ENCODE results near the gene PARL.

The PARL gene

GRCh38 chr3:183845090-183845489, 39.6 kb downstream of the PARL start:
- Histone ChIP-seq H3K27me3 (ENCODE audit: control insufficient read depth, insufficient read depth, low read length) (no peaks in the 10 kb centered on the region), H3K36me3 (ENCODE audit: control insufficient read depth, insufficient read depth, low read length) (no peaks in the 10 kb centered on the region), H3K9ac (no peak overlapping the region), H2AFZ (no peak overlapping the region), H3K27ac (no peak overlapping the region), H3K4me1 (peaks cover 5% of the 10 kb centered on the region), H3K4me3 (ENCODE audit: low read depth, low read length) (no peak overlapping the region), H3K9me3 (ENCODE audit: control insufficient read depth, low read length) (no peaks in the 10 kb centered on the region), H3K79me2 (peaks cover 7% of the 10 kb centered on the region), H3K4me2 (ENCODE audit: low read length) (no peak overlapping the region)
- no peak for TF ChIP-seq CTCF (IDR thresholded peaks at IDR 0.05)

- no peak overlapping the region for H3K9ac ChIP-seq
- no peak overlapping the region for H3K4me3 ChIP-seq (ENCODE audit: low read depth, low read length)
- no peak overlapping the region for H3K4me2 ChIP-seq (ENCODE audit: low read length)
- H3K36me3 ChIP-seq (ENCODE audit: control insufficient read depth, insufficient read depth, low read length): no peaks in the 10 kb centered on the region
- TF ChIP-seq CTCF (IDR thresholded peaks at IDR 0.05): no peak
- no peaks in the 10 kb centered on the region for H3K27me3 ChIP-seq (ENCODE audit: control insufficient read depth, insufficient read depth, low read length)
- H3K9me3 ChIP-seq (ENCODE audit: control insufficient read depth, low read length): no peaks in the 10 kb centered on the region
- peaks cover 5% of the 10 kb centered on the region for H3K4me1 ChIP-seq
- H3K79me2 ChIP-seq: peaks cover 5% of the 10 kb centered on the region
- H2AFZ ChIP-seq: no peak overlapping the region
- no peak overlapping the region for H3K27ac ChIP-seq
Observed at GRCh38 chr3:183844606-183845005, 40.1 kb downstream of the PARL start.

GRCh38 chr3:183839751-183840150, 44.9 kb downstream of the PARL start:
- H3K27ac ChIP-seq: no peak overlapping the region
- H3K4me1 ChIP-seq: peaks cover 5% of the 10 kb centered on the region
- H3K36me3 ChIP-seq (ENCODE audit: control insufficient read depth, insufficient read depth, low read length): no peaks in the 10 kb centered on the region
- no peaks in the 10 kb centered on the region for H3K79me2 ChIP-seq
- H3K9me3 ChIP-seq (ENCODE audit: control insufficient read depth, low read length): no peaks in the 10 kb centered on the region
- no peak overlapping the region for H2AFZ ChIP-seq
- H3K27me3 ChIP-seq (ENCODE audit: control insufficient read depth, insufficient read depth, low read length): no peaks in the 10 kb centered on the region
- TF ChIP-seq CTCF (IDR thresholded peaks at IDR 0.05): no peak
- H3K4me2 ChIP-seq (ENCODE audit: low read length): no peak overlapping the region
- no peak overlapping the region for H3K9ac ChIP-seq
- H3K4me3 ChIP-seq (ENCODE audit: low read depth, low read length): no peak overlapping the region

DNA sequence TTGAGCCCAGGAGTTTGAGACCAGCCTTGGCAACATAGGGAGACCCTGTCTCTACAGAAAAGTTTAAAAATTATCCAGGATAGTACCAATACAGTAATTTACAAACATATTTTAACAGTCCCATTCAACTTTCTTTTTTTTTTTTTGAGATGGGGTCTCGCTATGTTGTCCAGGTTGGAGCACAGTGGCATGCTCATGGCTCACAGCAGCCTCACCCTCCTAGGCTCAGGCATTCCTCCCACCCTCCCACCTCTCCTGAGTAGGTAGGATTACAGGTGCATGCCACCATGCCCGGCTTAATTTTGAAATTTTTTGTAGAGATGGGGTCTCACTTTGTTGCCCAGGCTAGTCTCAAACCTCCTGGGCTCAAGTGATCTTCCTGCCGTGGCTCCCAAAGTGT, 46.8 kb downstream of the PARL start:
- no peak overlapping the region for H3K4me3 ChIP-seq (ENCODE audit: low read depth, low read length)
- no peaks in the 10 kb centered on the region for H3K27me3 ChIP-seq (ENCODE audit: control insufficient read depth, insufficient read depth, low read length)
- no peak overlapping the region for H3K9ac ChIP-seq
- H3K27ac ChIP-seq: no peak overlapping the region
- no peak overlapping the region for H3K4me2 ChIP-seq (ENCODE audit: low read length)
- H3K4me1 ChIP-seq: peaks cover 5% of the 10 kb centered on the region
- H3K79me2 ChIP-seq: no peaks in the 10 kb centered on the region
- H2AFZ ChIP-seq: no peak overlapping the region
- H3K9me3 ChIP-seq (ENCODE audit: control insufficient read depth, low read length): no peaks in the 10 kb centered on the region
- TF ChIP-seq CTCF (IDR thresholded peaks at IDR 0.05): no peak
- H3K36me3 ChIP-seq (ENCODE audit: control insufficient read depth, insufficient read depth, low read length): no peaks in the 10 kb centered on the region

DNA sequence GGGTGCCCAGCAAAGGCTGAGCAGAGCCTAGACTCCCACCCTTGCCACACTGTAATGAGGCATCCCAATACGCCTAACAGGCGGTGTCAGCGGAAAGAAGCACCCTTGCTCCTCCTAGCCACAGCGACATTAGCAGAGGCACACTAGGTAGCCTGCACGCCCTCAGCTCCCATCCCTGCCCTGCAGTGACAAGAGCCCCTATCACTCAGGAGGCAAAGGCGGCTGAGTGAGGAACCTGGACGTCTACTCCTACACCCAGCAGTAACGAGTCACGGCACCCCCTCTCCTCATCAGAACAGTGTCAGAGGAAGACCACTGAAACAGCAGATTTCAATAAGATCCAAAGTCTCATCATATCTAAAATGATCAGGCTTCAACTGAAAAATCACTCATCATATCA, 47.3 kb downstream of the PARL start:
- Histone ChIP-seq H3K9ac (no peak overlapping the region), H3K27ac (no peak overlapping the region), H2AFZ (no peak overlapping the region), H3K9me3 (ENCODE audit: control insufficient read depth, low read length) (no peaks in the 10 kb centered on the region), H3K27me3 (ENCODE audit: control insufficient read depth, insufficient read depth, low read length) (no peaks in the 10 kb centered on the region), H3K4me1 (peaks cover 5% of the 10 kb centered on the region), H3K79me2 (no peaks in the 10 kb centered on the region), H3K4me3 (ENCODE audit: low read depth, low read length) (no peak overlapping the region), H3K36me3 (ENCODE audit: control insufficient read depth, insufficient read depth, low read length) (no peaks in the 10 kb centered on the region), H3K4me2 (ENCODE audit: low read length) (no peak overlapping the region)
- TF ChIP-seq CTCF (IDR thresholded peaks at IDR 0.05): no peak
